Upper lobe of right lung (tissue), 1 donor: ENCODE measurements around the gene HBZ. TPM values are rescaled to one million over a fixed set of nuclear protein-coding genes. Genes with fewer than 3 reads are reported as not detected.

ENCODE experiments used
- ATAC-seq: fragments of 200-7000 bp; cut with Tn5 transposase; one replicate; pipeline ENCODE4 v1.9.1; 2020; ENCODE audit warnings: mild to moderate bottlenecking, moderate library complexity
- DNase-seq: peaks from one replicate; pipeline ENCODE4 v3.0.0-alpha.2; 2020
- H3K27ac ChIP-seq: fragments of 200-600 bp; one replicate; pipeline ENCODE4 v1.8.0; 2022
- H3K27me3 ChIP-seq: fragments of 200-600 bp; one replicate; pipeline ENCODE4 v1.8.0; 2022; ENCODE audit warnings: mild to moderate bottlenecking
- H3K36me3 ChIP-seq: fragments of 200-600 bp; one replicate; pipeline ENCODE4 v1.8.0; 2022
- H3K4me1 ChIP-seq: fragments of 200-600 bp; one replicate; pipeline ENCODE4 v1.8.0; 2022
- H3K4me3 ChIP-seq: fragments of 200-600 bp; one replicate; pipeline ENCODE4 v1.8.0; 2022; ENCODE audit warnings: mild to moderate bottlenecking
- H3K9me3 ChIP-seq: fragments of 200-600 bp; one replicate; pipeline ENCODE4 v1.8.0; 2022
- intact Hi-C: fragments of 100-400 bp; cut with DNase I; formaldehyde crosslinking; loops from one replicate; pipeline ENCODE4 v1.11.0; 2022
- total RNA-seq: library from RNA; stranded (reverse); fragmentation: NEBNext Ultra II Directional; extraction: Animal tissue kit (Norgen Biotek cat#: 25700); gene quantifications from one replicate; pipeline ENCODE4 v1.2.1, GENCODE V29; 2021
- TF ChIP-seq, protein P1 (sequence below): fragments of 200-600 bp; IDR thresholded peaks from one replicate; pipeline ENCODE4 v1.8.0; 2022; ENCODE audit warnings: antibody characterized with exemption
- donor health status: DM: no; HTN: yes; CAD: no; lungs with severe emphysema.

Gene HBZ
- total RNA-seq, 1 donor from 2014 or later = not detected

DNA sequence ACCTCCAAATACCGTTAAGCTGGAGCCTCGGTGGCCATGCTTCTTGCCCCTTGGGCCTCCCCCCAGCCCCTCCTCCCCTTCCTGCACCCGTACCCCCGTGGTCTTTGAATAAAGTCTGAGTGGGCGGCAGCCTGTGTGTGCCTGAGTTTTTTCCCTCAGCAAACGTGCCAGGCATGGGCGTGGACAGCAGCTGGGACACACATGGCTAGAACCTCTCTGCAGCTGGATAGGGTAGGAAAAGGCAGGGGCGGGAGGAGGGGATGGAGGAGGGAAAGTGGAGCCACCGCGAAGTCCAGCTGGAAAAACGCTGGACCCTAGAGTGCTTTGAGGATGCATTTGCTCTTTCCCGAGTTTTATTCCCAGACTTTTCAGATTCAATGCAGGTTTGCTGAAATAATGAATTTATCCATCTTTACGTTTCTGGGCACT, 25.0 kb downstream of the HBZ start:
- peaks cover 18% of the 10 kb centered on the region for H3K4me1 ChIP-seq
- intact Hi-C loops = no loop called here
- no peaks in the 10 kb centered on the region for H3K9me3 ChIP-seq
- peaks cover 57% of the 10 kb centered on the region for H3K27me3 ChIP-seq
- no peak for DNase-seq
- H3K36me3 ChIP-seq = no peaks in the 10 kb centered on the region
- H3K27ac ChIP-seq = no peak overlapping the region
- no peak overlapping the region for H3K4me3 ChIP-seq
- TF ChIP-seq, protein P1, sequence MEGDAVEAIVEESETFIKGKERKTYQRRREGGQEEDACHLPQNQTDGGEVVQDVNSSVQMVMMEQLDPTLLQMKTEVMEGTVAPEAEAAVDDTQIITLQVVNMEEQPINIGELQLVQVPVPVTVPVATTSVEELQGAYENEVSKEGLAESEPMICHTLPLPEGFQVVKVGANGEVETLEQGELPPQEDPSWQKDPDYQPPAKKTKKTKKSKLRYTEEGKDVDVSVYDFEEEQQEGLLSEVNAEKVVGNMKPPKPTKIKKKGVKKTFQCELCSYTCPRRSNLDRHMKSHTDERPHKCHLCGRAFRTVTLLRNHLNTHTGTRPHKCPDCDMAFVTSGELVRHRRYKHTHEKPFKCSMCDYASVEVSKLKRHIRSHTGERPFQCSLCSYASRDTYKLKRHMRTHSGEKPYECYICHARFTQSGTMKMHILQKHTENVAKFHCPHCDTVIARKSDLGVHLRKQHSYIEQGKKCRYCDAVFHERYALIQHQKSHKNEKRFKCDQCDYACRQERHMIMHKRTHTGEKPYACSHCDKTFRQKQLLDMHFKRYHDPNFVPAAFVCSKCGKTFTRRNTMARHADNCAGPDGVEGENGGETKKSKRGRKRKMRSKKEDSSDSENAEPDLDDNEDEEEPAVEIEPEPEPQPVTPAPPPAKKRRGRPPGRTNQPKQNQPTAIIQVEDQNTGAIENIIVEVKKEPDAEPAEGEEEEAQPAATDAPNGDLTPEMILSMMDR = no peak
- no peak for ATAC-seq

DNA sequence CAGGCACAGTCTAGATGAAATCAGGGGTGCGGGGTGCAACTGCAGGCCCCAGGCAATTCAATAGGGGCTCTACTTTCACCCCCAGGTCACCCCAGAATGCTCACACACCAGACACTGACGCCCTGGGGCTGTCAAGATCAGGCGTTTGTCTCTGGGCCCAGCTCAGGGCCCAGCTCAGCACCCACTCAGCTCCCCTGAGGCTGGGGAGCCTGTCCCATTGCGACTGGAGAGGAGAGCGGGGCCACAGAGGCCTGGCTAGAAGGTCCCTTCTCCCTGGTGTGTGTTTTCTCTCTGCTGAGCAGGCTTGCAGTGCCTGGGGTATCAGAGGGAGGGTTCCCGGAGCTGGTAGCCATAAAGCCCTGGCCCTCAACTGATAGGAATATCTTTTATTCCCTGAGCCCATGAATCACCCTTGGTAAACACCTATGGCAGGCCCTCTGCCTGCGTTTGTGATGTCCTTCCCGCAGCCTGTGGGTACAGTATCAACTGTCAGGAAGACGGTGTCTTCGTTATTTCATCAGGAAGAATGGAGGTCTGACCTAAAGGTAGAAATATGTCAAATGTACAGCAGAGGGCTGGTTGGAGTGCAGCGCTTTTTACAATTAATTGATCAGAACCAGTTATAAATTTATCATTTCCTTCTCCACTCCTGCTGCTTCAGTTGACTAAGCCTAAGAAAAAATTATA, 25.7 kb downstream of the HBZ start:
- H3K4me3 ChIP-seq = no peak overlapping the region
- intact Hi-C loops = no loop called here
- ATAC-seq (no peak), DNase-seq (no peak)
- TF ChIP-seq, protein P1 = no peak
- no peaks in the 10 kb centered on the region for H3K9me3 ChIP-seq
- H3K27ac ChIP-seq = no peak overlapping the region
- H3K27me3 ChIP-seq = peaks cover 57% of the 10 kb centered on the region
- H3K36me3 ChIP-seq = no peaks in the 10 kb centered on the region
- peaks cover 18% of the 10 kb centered on the region for H3K4me1 ChIP-seq

DNA sequence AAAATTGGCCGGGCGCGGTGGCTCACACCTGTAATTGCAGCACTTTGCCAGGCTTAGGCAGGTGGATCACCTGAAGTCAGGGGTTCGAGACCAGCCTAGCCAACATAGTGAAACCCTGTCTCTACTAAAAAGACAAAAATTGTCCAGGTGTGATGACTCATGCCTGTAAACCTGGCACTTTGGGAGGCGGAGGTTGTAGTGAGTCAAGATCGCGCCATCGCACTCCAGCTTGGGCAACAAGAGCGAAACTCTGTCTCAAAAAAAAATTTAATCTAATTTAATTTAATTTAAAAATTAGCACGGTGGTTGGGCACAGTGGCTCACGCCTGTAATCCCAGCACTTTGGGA, 26.2 kb downstream of the HBZ start:
- Histone ChIP-seq H3K27me3 (peaks cover 57% of the 10 kb centered on the region), H3K4me3 (no peak overlapping the region), H3K27ac (no peak overlapping the region), H3K4me1 (peaks cover 18% of the 10 kb centered on the region), H3K36me3 (no peaks in the 10 kb centered on the region), H3K9me3 (no peaks in the 10 kb centered on the region)
- intact Hi-C loops = no loop called here
- DNase-seq (no peak), ATAC-seq (no peak)
- TF ChIP-seq, protein P1 = no peak

DNA sequence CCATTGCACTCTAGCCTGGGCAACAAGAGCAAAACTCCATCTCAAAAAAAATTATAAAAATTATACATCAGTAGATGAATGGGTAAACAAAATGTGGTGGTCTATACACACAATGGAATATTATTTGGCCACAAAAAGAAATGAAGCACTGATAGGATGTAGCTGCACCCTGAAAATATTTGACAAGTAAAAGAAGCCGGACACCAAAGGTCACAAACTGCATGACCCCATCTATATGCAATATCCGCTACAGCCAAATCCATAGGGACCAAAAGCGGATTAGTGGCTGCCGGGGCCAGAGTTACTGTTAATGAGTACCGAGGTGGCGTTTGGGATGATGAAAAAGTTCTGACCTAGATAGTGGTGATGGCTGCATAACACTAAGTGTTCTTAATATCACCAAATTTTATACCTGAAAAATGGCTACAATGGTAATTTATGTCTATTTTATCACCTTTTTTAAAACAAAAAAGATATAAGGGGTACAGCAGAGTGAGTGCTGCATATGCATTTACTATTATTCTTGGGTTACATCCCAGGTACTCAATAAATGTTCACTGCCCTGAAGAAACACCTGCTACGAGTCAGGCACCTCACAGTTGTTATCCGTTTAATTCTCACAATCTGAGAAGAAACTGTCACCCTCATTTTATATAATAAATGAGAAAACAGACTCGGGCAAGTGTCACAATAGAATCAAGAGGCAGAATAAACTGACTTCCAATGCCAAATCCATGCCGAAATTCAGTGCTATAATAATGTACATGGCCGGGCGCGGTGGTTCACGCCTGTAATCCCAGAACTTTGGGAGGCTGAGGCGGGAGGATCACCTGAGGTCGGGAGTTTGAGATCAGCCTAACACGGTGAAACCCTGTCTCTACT, 27.0 kb downstream of the HBZ start:
- peaks cover 18% of the 10 kb centered on the region for H3K4me1 ChIP-seq
- H3K9me3 ChIP-seq = no peaks in the 10 kb centered on the region
- DNase-seq (no peak), ATAC-seq (no peak)
- no peak overlapping the region for H3K27ac ChIP-seq
- H3K27me3 ChIP-seq = peaks cover 56% of the 10 kb centered on the region
- H3K4me3 ChIP-seq = no peak overlapping the region
- H3K36me3 ChIP-seq = no peaks in the 10 kb centered on the region
- intact Hi-C loops = no loop called here
- TF ChIP-seq, protein P1 = no peak

DNA sequence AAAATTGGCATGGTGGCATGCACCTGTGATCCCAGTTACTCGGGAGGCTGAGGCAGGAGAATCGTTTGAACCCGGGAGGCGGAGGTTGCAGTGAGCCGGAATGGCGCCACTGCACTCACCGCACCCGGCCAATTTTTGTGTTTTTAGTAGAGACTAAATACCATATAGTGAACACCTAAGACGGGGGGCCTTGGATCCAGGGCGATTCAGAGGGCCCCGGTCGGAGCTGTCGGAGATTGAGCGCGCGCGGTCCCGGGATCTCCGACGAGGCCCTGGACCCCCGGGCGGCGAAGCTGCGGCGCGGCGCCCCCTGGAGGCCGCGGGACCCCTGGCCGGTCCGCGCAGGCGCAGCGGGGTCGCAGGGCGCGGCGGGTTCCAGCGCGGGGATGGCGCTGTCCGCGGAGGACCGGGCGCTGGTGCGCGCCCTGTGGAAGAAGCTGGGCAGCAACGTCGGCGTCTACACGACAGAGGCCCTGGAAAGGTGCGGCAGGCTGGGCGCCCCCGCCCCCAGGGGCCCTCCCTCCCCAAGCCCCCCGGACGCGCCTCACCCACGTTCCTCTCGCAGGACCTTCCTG, 27.7 kb downstream of the HBZ start, which contains the start of gene HBQ1:
Gene HBQ1, plus strand, starts transcription at position 359 of the 575 bp plus-strand sequence. Its CDS starts 28 bp downstream, at position 387.
- TF ChIP-seq, protein P1 = peak; percentile 35
- Histone ChIP-seq H3K27me3 (peaks cover 49% of the 10 kb centered on the region), H3K9me3 (no peaks in the 10 kb centered on the region), H3K4me3 (peak within 1 kb of the TSS; percentile 35), H3K36me3 (no peaks in the 10 kb centered on the region), H3K27ac (no peak within 1 kb of the TSS), H3K4me1 (peaks cover 18% of the 10 kb centered on the region)
- intact Hi-C loops = no loop called here
- DNase-seq = no peak
- peak; percentile 36 for ATAC-seq
